Measurements from ENCODE around the gene GPR65.

GPR65 gene

GRCh38 chr14:88040146-88040545 is 35.2 kb downstream of the GPR65 start:
- DNase-seq = no peak

DNA sequence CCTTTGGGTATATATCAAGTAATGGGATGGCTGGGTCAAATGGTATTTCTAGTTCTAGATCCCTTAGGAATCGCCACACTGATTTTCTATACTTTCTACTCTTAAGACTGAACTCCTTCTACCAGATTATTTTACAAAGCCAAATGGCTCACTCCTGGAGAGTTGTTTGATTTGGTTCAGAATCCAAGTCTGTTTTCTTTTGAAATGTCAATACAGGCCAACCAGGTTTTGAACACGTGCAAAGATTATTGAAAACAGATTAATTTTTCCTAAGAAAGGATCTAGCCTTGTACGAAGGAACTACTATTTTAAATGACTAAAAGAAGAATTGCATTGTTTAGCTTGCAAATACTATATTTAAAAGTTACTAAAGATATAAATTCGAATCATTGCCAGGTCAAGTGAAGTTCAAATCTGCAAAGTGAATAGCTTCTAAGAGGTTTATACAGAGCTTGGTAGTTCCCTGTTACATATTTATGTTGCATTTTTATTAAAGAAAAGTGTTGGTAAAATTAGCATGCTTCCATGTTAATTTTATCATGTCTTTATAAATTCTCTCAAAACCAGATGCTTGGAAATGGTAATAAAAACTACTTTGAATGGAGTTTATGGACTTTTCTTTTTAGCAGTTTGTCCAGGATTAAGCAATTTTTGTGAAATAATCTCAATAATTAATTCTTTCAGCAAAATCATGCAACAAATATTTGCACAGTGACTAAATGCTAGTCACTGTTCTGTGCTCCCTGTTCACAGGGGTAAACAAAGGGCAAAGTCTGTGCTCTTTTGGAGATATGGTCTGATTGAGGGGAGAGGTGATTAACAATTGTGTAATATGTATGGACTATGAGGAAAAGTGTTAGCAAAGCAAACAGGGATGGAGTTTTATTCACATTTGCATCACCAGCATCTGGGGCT is 38.9 kb downstream of the GPR65 start:
- no peak for DNase-seq

DNA sequence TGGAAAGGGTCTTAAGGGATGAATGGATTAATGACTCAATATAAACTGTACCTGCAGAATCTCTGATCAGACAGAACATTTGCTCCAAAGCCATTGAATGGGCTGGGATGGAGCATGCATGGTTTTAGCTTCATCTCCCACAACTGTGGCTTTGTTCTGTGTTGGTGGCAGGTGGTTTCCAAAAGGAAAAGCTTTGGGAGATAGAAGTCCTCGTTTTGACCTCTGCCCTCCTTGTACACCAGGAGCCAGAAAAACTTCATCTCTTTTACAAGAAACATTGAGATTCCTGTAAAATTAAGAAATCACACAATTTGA is 39.5 kb downstream of the GPR65 start:
- no peak for DNase-seq

GRCh38 chr14:88044776-88045446 is 40.0 kb downstream of the GPR65 start:
- DNase-seq = no peak

GRCh38 chr14:88045705-88046104 is 40.8 kb downstream of the GPR65 start:
- DNase-seq = no peak

DNA sequence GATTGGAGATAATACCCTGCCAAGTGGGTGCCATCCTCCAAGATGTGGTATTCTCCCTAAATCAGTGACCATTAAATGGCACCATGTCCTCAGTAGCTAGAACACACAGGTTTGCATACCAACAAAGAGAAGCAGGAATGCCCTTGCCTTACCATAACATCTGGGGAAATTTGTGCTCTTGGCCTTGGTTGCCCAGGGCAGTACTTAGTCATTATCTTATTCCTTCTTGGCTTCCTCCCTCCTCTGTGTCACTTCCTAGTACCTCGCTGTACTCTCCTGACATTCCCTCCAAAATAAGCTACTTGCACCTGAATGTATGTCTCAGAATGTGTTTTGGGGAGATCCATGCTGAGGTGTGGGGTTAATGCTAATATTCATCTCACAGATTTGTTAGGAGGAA is 43.4 kb downstream of the GPR65 start:
- DNase-seq = no peak

DNA sequence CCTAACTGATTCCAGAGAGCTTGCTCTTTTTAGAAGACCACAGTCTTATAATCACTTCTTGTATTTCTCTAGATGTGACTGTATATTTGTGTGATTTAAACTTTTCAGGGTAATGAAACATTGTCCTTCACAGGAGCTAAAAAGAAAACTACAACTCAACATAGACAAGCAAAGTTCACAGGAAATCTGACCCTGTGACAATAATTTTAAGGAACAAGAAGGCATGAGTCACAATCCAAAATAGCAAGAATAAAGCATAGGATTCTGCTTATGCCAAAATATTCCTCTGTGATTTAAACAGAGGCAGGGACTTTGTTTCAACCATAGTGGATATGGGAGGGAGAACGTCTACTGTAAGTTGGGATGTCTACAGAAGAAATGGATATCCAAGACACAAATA is 44.3 kb downstream of the GPR65 start:
- DNase-seq = no peak

GRCh38 chr14:88049936-88050335 is 45.0 kb downstream of the GPR65 start:
- DNase-seq = no peak

GRCh38 chr14:88060576-88060975 is 55.6 kb downstream of the GPR65 start:
- no peak for DNase-seq

- no peak for DNase-seq
Observed at GRCh38 chr14:88063811-88064210, 58.9 kb downstream of the GPR65 start.
